IMR-90 (cell line): ENCODE results near the gene MAN1A2. TPM values are rescaled to one million over a fixed set of nuclear protein-coding genes. Genes with fewer than 3 reads are reported as not detected.

Experiments
- ATAC-seq: fragments of 200-7000 bp; cut with Tn5 transposase; 2 replicates; pipeline ENCODE4 v1.9.1; 2020; ENCODE audit warnings: low read depth, mild to moderate bottlenecking, moderate library complexity
- BruUV-seq: library from RNA; stranded (reverse); fragments of 400-500 nt; replicated peaks from 2 replicates; lab custom pipeline; 2021; lab: Mats Ljungman, UMichigan
- CTCF ChIA-PET: fragments of 300-600 bp; formaldehyde crosslinking; extraction: SDS; loops from one replicate; lab custom pipeline; 2021; ENCODE audit warnings: antibody characterized with exemption; lab: Yijun Ruan, JAX
- POLR2A ChIA-PET: fragments of 300-600 bp; sonication (Branson Sonifier 250); formaldehyde crosslinking; loops from one replicate; lab custom pipeline; 2022; ENCODE audit warnings: antibody characterized with exemption; ENCODE audit not compliant: unreplicated experiment; lab: Charles Lee
- DNase-seq: peaks from one replicate; pipeline ENCODE4 v3.0.0; 2013
- H2AFZ ChIP-seq: replicated peaks from 2 replicates; pipeline ENCODE3; 2013; ENCODE audit warnings: low read length, mild to moderate bottlenecking; ENCODE audit not compliant: poor library complexity
- H2AK5ac ChIP-seq: 2 replicates; pipeline ENCODE4 v1.6.1; 2013; ENCODE audit warnings: low read depth, low read length, inconsistent platforms
- H2AK9ac ChIP-seq: replicated peaks from 2 replicates; pipeline ENCODE3; 2013; ENCODE audit warnings: mild to moderate bottlenecking, low read depth, low read length, moderate library complexity; ENCODE audit not compliant: poor library complexity
- H2BK120ac ChIP-seq: 2 replicates; pipeline ENCODE4 v1.6.1; 2013; ENCODE audit warnings: low read depth, low read length, inconsistent platforms
- H2BK15ac ChIP-seq: 3 replicates; pipeline ENCODE4 v1.6.1; 2013; ENCODE audit warnings: low read depth, low read length, inconsistent platforms
- H2BK20ac ChIP-seq: 2 replicates; pipeline ENCODE4 v1.6.1; 2013; ENCODE audit warnings: low read depth, mild to moderate bottlenecking, inconsistent platforms, low read length, moderate library complexity
- H2BK5ac ChIP-seq: 2 replicates; pipeline ENCODE4 v1.6.1; 2013; ENCODE audit warnings: mild to moderate bottlenecking, low read depth, low read length, inconsistent platforms; ENCODE audit not compliant: poor library complexity, severe bottlenecking
- H3K14ac ChIP-seq: replicated peaks from 2 replicates; pipeline ENCODE4 v1.6.1; 2013; ENCODE audit warnings: low read depth, low read length, inconsistent platforms
- H3K18ac ChIP-seq: 2 replicates; pipeline ENCODE4 v1.6.1; 2013; ENCODE audit warnings: low read depth, low read length, control low read depth
- H3K23ac ChIP-seq: 2 replicates; pipeline ENCODE4 v1.6.1; 2013; ENCODE audit warnings: low read depth, low read length, inconsistent platforms
- H3K27ac ChIP-seq: 2 replicates; pipeline ENCODE4 v1.5.1; 2013; ENCODE audit warnings: mild to moderate bottlenecking, control low read depth, low read length; ENCODE audit not compliant: insufficient read depth
- H3K27me3 ChIP-seq: 2 replicates; pipeline ENCODE4 v1.6.1; 2013; ENCODE audit warnings: low read length; ENCODE audit not compliant: control insufficient read depth, insufficient read depth
- H3K36me3 ChIP-seq: 2 replicates; pipeline ENCODE4 v1.6.1; 2013; ENCODE audit warnings: low read length, mixed read lengths; ENCODE audit not compliant: control insufficient read depth, insufficient read depth
- H3K4ac ChIP-seq: 2 replicates; pipeline ENCODE4 v1.6.1; 2013; ENCODE audit warnings: low read depth, low read length, inconsistent platforms
- H3K4me1 ChIP-seq: 2 replicates; pipeline ENCODE4 v1.6.1; 2013; ENCODE audit warnings: low read length, mixed read lengths; ENCODE audit not compliant: control insufficient read depth, insufficient read depth
- H3K4me2 ChIP-seq: 2 replicates; pipeline ENCODE4 v1.6.1; 2013; ENCODE audit warnings: low read depth, mild to moderate bottlenecking, control low read depth, low read length, moderate library complexity
- H3K4me3 ChIP-seq: 2 replicates; pipeline ENCODE4 v1.5.1; 2013; ENCODE audit warnings: low read depth, mild to moderate bottlenecking, control low read depth, low read length, moderate library complexity; ENCODE audit not compliant: insufficient read depth
- H3K56ac ChIP-seq: 2 replicates; pipeline ENCODE4 v1.6.1; 2013; ENCODE audit warnings: low read length, inconsistent platforms; ENCODE audit not compliant: insufficient read depth; ENCODE audit errors: extremely low read depth
- H3K79me1 ChIP-seq, 2 experiments: 2 replicates each; pipeline ENCODE4 v1.6.1; 2013; ENCODE audit warnings: low read length in 2 of 2, inconsistent platforms in 1 of 2, low read depth in 1 of 2
- H3K9ac ChIP-seq: 2 replicates; pipeline ENCODE4 v1.6.1; 2013; ENCODE audit warnings: low read depth, low read length, control low read depth
- H3K9me1 ChIP-seq: 2 replicates; pipeline ENCODE4 v1.6.1; 2013; ENCODE audit warnings: low read length, inconsistent platforms; ENCODE audit not compliant: insufficient read depth
- H3K9me3 ChIP-seq: 2 replicates; pipeline ENCODE4 v1.6.1; 2013; ENCODE audit warnings: low read length; ENCODE audit not compliant: control insufficient read depth, insufficient read depth
- H4K20me1 ChIP-seq: 2 replicates; pipeline ENCODE4 v1.6.1; 2013; ENCODE audit warnings: low read length, inconsistent platforms; ENCODE audit not compliant: insufficient read depth
- H4K5ac ChIP-seq: 2 replicates; pipeline ENCODE4 v1.6.1; 2013; ENCODE audit warnings: mild to moderate bottlenecking, low read depth, low read length, control low read depth
- H4K8ac ChIP-seq, 2 experiments: 2 replicates each; pipeline ENCODE4 v1.6.1; 2013; ENCODE audit warnings: low read depth in 2 of 2, low read length in 2 of 2, control low read depth in 1 of 2, inconsistent platforms in 1 of 2
- H4K91ac ChIP-seq: 2 replicates; pipeline ENCODE4 v1.6.1; 2013; ENCODE audit warnings: low read depth, low read length, inconsistent platforms; ENCODE audit not compliant: insufficient read depth
- BHLHE40 ChIP-seq: fragments of 150-350 bp; IDR thresholded peaks from 2 replicates; pipeline ENCODE4 v1.6.1; 2016; ENCODE audit warnings: mild to moderate bottlenecking, low read depth, low read length
- CEBPB ChIP-seq: IDR thresholded peaks from 2 replicates; pipeline ENCODE4 v1.6.1; 2012; ENCODE audit warnings: low read depth, low read length, improper control_type of control experiment
- CTCF ChIP-seq: conservative IDR thresholded peaks from 2 replicates; pipeline ENCODE4 v1.5.1; 2012; ENCODE audit warnings: mild to moderate bottlenecking, low read depth, low read length, improper control_type of control experiment
- FOS ChIP-seq: fragments of 150-350 bp; IDR thresholded peaks from 2 replicates; pipeline ENCODE4 v1.6.1; 2016; ENCODE audit warnings: low read depth, low read length
- MAFK ChIP-seq: IDR thresholded peaks from 2 replicates; pipeline ENCODE4 v1.6.1; 2012; ENCODE audit warnings: low read depth, low read length, improper control_type of control experiment
- RCOR1 ChIP-seq: IDR thresholded peaks from 2 replicates; pipeline ENCODE4 v1.6.1; 2012; ENCODE audit warnings: mild to moderate bottlenecking, low read length, improper control_type of control experiment; ENCODE audit not compliant: insufficient replicate concordance
- RFX5 ChIP-seq: IDR thresholded peaks from 2 replicates; pipeline ENCODE4 v1.8.0; 2012; ENCODE audit warnings: low read depth, mild to moderate bottlenecking, low read length, moderate library complexity
- SMC3 ChIP-seq: fragments of 150-350 bp; IDR thresholded peaks from 2 replicates; pipeline ENCODE4 v1.6.1; 2016; ENCODE audit warnings: low read depth, mild to moderate bottlenecking, antibody characterized with exemption, low read length, moderate library complexity
- WGBS, 2 experiments: methylation state at CpG; one replicate each; pipeline versions ENCODE4 v1.1.5 to v1.1.7; 2013; ENCODE audit warnings: missing lambda C conversion rate in 2 of 2; ENCODE audit not compliant: insufficient read length in 1 of 2; ENCODE audit errors: extremely low coverage in 2 of 2; 5-methylcytosine and 5-hydroxymethylcytosine counted together
- dilution Hi-C: fragments of 300-500 bp; cut with HindIII; formaldehyde crosslinking; loops from one replicate; pipeline ENCODE4 v1.14.3; 2018; ENCODE audit warnings: low sequenced_read_pairs; ENCODE audit not compliant: unreplicated experiment
- in situ Hi-C: fragments of 300-500 bp; cut with MboI; formaldehyde crosslinking; loops from 3 replicates; pipeline ENCODE4 v1.14.3; 2019; ENCODE audit warnings: low sequenced_read_pairs, inconsistent platforms, mixed read lengths
- intact Hi-C: fragments of 100-400 bp; cut with micrococcal nuclease; formaldehyde crosslinking; loops from 2 replicates; pipeline ENCODE4 v1.10.0; 2022
- polyA plus RNA-seq, 3 experiments: library from polyadenylated mRNA; depleted of rRNA; stranded (reverse); fragments of >200 nt; gene quantifications; 2 replicates each; pipeline ENCODE4 v1.2.3, GENCODE V29; 2012; ENCODE audit warnings: low replicate concordance in 1 of 3
- total RNA-seq: library from RNA; depleted of rRNA; stranded (reverse); fragments of >200 nt; gene quantifications from 2 replicates; pipeline ENCODE4 v1.2.3, GENCODE V29; 2012
- TF ChIP-seq, protein P1 (sequence below): fragments of 150-350 bp; IDR thresholded peaks from 2 replicates; pipeline ENCODE4 v1.6.1; 2017; ENCODE audit warnings: mild to moderate bottlenecking, antibody characterized with exemption, low read length, low read depth

The MAN1A2 gene
- total and polyA plus RNA-seq, 2 of the 4 experiments (the other 2 are of a cell fraction), result 12.4 to 29.4 TPM

GRCh38 chr1:117370071-117370470, 2.8 kb downstream of the MAN1A2 start:
- Histone ChIP-seq H4K5ac (no peak overlapping the region), H2BK20ac (no peak overlapping the region), H3K4me2 (peak overlapping the region; percentile 89; the same call in 1 of the 2 replicates), H2BK120ac (no peak overlapping the region), H3K79me1 (peaks cover 3 to 51% of the 10 kb centered on the region in 2 experiments; a peak in 3 of 4 replicates), H3K36me3 (no peaks in the 10 kb centered on the region), H2AK5ac (no peak overlapping the region), H4K20me1 (peaks cover 35% of the 10 kb centered on the region), H3K27me3 (no peaks in the 10 kb centered on the region), H3K9me1 (peaks cover 3% of the 10 kb centered on the region; the same call in 1 of the 2 replicates), H3K27ac (no peak overlapping the region), H2BK15ac (no peak overlapping the region), H4K91ac (no peak overlapping the region), H3K4me3 (peak overlapping the region; percentile 90), H3K9me3 (no peaks in the 10 kb centered on the region), H2AK9ac (no peak overlapping the region), H3K4ac (no peak overlapping the region), H2BK5ac (no peak overlapping the region), H4K8ac (no peak overlapping the region), H3K23ac (peak overlapping the region; percentile 4; the same call in 1 of the 2 replicates), H3K14ac (no peak overlapping the region), H3K9ac (peak overlapping the region; percentile 16; the same call in 1 of the 2 replicates), H2AFZ (no peak overlapping the region), H3K4me1 (peaks cover 6% of the 10 kb centered on the region), H3K56ac (no peak overlapping the region), H3K18ac (no peak overlapping the region)
- peak; percentile 6 for DNase-seq
- in situ Hi-C loops (loop anchor here (25.0 kb wide), 1 partner anchor 392 kb away; no protein-coding TSS in a partner anchor), intact Hi-C loops (no loop called here), dilution Hi-C loops (no loop called here)
- TF ChIP-seq, protein P1, sequence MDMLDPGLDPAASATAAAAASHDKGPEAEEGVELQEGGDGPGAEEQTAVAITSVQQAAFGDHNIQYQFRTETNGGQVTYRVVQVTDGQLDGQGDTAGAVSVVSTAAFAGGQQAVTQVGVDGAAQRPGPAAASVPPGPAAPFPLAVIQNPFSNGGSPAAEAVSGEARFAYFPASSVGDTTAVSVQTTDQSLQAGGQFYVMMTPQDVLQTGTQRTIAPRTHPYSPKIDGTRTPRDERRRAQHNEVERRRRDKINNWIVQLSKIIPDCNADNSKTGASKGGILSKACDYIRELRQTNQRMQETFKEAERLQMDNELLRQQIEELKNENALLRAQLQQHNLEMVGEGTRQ, result no peak
- TF ChIP-seq CEBPB (no peak), FOS (no peak), BHLHE40 (no peak), SMC3 (no peak), RCOR1 (no peak), RFX5 (no peak), MAFK (no peak), CTCF (no peak)
- BruUV-seq, result no TSS peak
- WGBS, 2 experiments, result no CpG with 5 or more reads among the region's 2 CpGs
- ChIA-PET CTCF (no interaction called here), POLR2A (no interaction called here)
- ATAC-seq, result no peak
